IPS-15b (cell line): Measurements from ENCODE around the gene SPON2.

Experiments
- H3K27me3 ChIP-seq: one replicate; pipeline ENCODE4 v1.6.1; 2013; ENCODE audit warnings: low read length; ENCODE audit not compliant: control insufficient read depth, insufficient read depth
- H3K36me3 ChIP-seq: one replicate; pipeline ENCODE4 v1.6.1; 2013; ENCODE audit warnings: low read length; ENCODE audit not compliant: control insufficient read depth, insufficient read depth
- H3K4me1 ChIP-seq: one replicate; pipeline ENCODE4 v1.6.1; 2013; ENCODE audit warnings: mild to moderate bottlenecking, low read length; ENCODE audit not compliant: control insufficient read depth, insufficient read depth
- H3K4me3 ChIP-seq: one replicate; pipeline ENCODE4 v1.5.1; 2013; ENCODE audit warnings: low read depth, low read length
- H3K9ac ChIP-seq: one replicate; pipeline ENCODE4 v1.6.1; 2013; ENCODE audit warnings: low read depth, mild to moderate bottlenecking, low read length
- H3K9me3 ChIP-seq: one replicate; pipeline ENCODE4 v1.6.1; 2013; ENCODE audit warnings: mild to moderate bottlenecking, low read length; ENCODE audit not compliant: control insufficient read depth, insufficient read depth

Gene SPON2

DNA sequence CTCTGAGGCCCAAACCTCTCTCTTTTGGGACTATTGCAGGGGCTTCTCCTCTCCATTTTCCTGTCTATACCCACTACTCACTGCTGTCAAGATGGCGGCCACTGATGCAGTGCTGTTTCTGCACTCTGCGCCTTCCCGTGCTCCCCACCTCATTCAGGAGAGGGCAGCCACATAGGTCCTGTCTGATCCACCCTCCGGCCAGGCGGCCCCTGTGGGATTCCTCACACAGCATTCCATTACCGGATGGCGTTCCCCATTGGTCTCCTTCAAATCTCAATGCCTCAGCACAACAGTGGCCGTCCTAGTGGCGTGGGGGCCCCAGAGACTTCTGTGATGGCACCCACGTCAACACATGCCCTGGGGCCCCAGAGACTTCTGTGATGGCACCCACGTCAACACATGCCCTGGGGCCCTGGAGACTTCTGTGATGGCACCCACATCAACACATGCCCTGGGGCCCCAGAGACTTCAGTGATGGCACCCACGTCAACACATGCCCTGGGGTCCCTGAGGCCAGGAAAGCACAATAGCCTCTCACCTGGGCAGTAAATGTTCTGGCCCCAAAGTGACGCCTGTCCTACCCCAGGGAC lies 7.3 kb downstream of the SPON2 start:
- Histone ChIP-seq H3K4me3 (no peak overlapping the region), H3K4me1 (no peaks in the 10 kb centered on the region), H3K9ac (no peak overlapping the region), H3K9me3 (no peaks in the 10 kb centered on the region), H3K27me3 (peaks cover 26% of the 10 kb centered on the region), H3K36me3 (peaks cover 2% of the 10 kb centered on the region)

DNA sequence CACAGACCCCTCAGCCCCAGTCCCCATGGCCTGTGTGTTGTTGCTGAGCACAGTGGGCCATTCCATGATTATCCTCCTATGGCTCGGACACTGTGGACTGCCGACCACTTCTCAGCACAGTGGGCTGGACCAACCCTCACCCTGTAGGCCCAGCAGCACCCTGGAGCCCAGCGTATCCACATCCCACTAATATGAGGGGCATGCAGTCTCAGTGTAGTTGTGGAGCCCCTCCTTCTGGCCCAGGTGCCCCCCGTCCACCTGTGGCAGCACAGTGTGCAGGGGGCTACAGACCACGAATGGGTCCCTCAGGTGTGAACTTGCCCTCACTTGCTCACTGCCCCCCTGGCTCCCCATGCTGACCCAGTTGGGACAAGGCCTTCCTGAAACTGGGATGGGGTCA lies 7.9 kb downstream of the SPON2 start:
- Histone ChIP-seq H3K36me3 (no peaks in the 10 kb centered on the region), H3K4me1 (no peaks in the 10 kb centered on the region), H3K27me3 (peaks cover 20% of the 10 kb centered on the region), H3K9ac (no peak overlapping the region), H3K4me3 (no peak overlapping the region), H3K9me3 (no peaks in the 10 kb centered on the region)

DNA sequence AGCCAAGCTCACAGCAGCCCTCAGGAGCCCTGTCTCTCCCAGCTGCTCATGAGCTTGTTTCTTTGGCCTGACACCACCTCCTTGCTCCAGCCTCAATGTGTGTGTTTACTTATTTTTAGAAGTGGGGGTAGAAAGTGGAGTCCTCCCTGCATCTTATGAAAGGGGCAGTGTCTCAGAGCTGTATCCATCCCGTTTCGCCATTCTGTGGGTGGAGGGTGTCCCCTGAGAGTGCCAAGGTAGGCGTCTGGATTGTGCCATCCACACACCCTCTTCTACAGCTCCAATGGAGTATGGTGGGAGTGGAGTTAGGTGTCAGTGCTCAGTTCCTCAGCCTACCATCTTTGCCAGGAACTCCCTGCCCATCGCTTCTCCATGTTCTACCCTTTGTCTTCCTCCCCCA lies 8.3 kb downstream of the SPON2 start:
- H3K36me3 ChIP-seq: no peaks in the 10 kb centered on the region
- H3K27me3 ChIP-seq: peaks cover 16% of the 10 kb centered on the region
- no peak overlapping the region for H3K9ac ChIP-seq
- no peak overlapping the region for H3K4me3 ChIP-seq
- no peaks in the 10 kb centered on the region for H3K4me1 ChIP-seq
- H3K9me3 ChIP-seq: no peaks in the 10 kb centered on the region

DNA sequence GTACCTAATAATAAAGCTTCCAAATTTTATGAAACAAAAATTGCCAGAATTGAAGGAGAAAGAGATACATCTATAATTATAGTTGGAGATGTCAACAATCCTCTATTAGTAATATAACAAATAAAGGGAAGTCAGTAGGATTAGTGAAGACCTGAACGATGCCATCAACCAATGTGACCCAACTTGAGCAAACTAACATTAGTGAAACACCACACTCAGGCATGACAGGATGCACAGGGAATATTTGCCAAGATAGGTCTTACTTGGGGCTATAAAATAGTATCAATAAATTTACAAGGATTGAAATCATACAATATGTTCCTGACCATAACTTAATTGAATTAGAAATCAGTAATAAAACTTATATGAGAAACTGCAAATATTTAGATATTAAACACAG lies 12.0 kb downstream of the SPON2 start:
- no peak overlapping the region for H3K9ac ChIP-seq
- H3K27me3 ChIP-seq: peaks cover 2% of the 10 kb centered on the region

DNA sequence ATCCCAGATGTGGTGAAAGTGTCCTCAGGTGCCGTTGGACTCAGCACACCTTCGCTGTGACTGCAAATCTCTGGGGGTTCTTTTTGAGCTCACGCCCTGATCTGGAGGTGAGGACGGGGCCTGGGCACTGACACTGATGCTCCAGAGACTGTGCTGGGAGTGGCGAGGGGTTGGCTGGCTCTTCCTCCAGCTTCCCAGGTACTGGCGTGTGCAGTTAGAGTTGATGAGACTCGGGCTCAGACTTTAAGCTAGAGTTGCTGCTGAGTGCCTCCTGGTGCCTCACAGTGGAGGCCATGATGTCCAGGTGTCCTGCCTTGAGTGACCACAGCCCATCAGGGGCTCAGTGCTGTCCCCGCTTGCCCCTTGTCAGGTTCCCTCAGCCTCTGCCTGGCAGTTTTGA lies 16.3 kb downstream of the SPON2 start:
- no peaks in the 10 kb centered on the region for H3K4me1 ChIP-seq
- no peak overlapping the region for H3K9ac ChIP-seq
- no peaks in the 10 kb centered on the region for H3K27me3 ChIP-seq
- no peaks in the 10 kb centered on the region for H3K9me3 ChIP-seq
- H3K4me3 ChIP-seq: no peak overlapping the region
- H3K36me3 ChIP-seq: no peaks in the 10 kb centered on the region

More for the DNA sequence above, 12.0 kb downstream of the SPON2 start:
- no peaks in the 10 kb centered on the region for H3K4me1 ChIP-seq
- H3K4me3 ChIP-seq: no peak overlapping the region
- no peaks in the 10 kb centered on the region for H3K9me3 ChIP-seq
- H3K36me3 ChIP-seq: no peaks in the 10 kb centered on the region

DNA sequence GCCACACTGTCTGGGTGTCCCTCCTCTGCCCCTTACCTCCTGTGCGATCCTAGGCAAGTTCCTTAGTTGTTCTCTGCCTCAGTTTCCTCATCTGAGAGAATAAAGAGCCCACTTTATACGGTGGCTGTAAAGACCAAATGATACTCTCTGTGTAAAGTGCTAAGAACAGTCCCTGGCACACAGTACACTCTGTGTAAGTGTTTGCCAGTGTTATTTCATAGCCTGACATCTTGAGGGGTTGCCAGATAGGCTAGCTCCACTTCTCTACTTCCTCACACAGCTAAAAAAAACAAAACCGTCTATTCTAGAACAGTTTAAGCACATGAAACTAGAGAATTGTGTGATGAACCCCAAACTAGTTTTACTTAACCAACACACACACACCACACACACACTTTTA lies 17.1 kb downstream of the SPON2 start:
- H3K4me3 ChIP-seq: no peak overlapping the region
- no peak overlapping the region for H3K9ac ChIP-seq
- H3K27me3 ChIP-seq: no peaks in the 10 kb centered on the region
- no peaks in the 10 kb centered on the region for H3K4me1 ChIP-seq
- H3K36me3 ChIP-seq: no peaks in the 10 kb centered on the region
- H3K9me3 ChIP-seq: no peaks in the 10 kb centered on the region

DNA sequence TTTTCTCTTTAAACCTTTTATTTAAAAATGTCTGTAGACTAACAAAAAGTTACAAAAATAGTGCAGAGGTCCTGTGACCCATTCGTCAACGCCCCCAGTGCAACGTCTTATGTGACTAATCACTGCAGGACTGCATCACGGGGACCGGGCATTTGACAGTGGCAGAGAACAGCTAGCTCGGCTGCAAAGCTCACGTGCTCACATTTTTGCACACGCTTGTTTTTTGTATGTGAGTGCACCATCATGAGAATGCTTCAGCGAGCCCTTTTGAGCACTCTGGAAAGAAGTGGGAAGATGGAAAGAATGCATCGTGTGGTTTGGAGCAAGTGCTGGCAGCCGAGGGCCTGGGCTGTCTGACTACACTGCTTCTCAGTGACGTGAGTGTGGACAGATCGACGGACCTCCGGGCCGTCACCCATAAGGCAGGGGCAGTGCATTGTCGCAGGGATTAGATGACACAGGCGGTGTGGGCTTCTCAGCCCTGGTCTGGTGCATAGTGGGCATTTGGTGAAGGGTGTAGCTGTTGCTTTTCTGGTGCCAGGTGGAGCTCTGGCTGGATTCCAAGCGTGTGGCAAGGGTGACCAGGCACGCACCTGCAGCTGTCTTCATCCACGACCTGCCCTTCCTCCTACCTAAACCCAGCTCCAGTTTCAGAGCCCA lies 17.7 kb downstream of the SPON2 start:
- no peaks in the 10 kb centered on the region for H3K9me3 ChIP-seq
- no peaks in the 10 kb centered on the region for H3K27me3 ChIP-seq
- H3K36me3 ChIP-seq: no peaks in the 10 kb centered on the region
- H3K9ac ChIP-seq: no peak overlapping the region
- no peak overlapping the region for H3K4me3 ChIP-seq
- no peaks in the 10 kb centered on the region for H3K4me1 ChIP-seq

DNA sequence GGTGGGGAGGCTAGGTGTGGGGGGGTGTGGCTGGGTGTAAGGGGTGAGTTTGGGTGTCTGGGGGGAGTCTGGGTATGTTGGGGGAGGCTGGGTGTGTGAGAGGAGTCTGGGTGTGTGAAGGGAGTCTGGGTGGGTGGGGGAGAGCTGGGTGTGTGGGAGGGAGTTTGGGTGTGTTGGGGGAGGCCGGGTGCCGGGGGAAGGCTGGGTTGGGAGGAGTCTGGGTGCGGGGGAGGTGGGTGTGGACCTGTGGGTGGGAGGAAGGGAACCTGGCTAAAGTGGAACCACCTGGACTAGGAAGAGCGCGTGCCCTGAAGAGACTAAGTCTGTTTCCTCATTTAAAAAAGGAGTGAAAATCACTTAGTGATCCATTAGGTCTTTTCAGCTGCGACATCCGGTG lies 18.3 kb downstream of the SPON2 start:
- no peaks in the 10 kb centered on the region for H3K36me3 ChIP-seq
- H3K27me3 ChIP-seq: no peaks in the 10 kb centered on the region
- H3K4me1 ChIP-seq: no peaks in the 10 kb centered on the region
- H3K9me3 ChIP-seq: no peaks in the 10 kb centered on the region
- no peak overlapping the region for H3K4me3 ChIP-seq
- H3K9ac ChIP-seq: no peak overlapping the region

DNA sequence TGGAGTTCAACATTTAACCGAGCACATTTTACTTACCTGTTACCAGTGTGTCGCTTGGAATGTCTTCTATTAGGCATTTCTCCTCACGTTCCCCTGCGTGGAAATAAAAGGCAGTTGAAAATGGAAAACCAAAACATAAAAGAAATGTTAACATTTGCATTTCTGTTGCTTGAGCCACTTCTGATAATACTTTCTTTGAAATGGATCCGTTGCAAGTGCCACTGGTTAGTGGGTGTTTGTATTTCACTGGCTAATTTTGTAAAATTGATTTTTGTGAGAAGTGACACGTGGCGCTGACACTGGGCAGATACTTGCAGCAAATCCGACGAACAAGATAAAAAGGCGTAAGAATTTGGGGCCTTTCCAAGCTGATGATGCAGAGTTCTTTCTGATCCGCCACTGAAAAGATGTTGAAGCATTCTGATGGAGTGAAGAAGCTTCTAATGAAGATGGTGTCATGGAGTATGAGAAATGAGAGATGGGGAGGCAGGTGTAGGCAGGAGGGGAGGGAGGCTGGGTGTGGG lies 18.8 kb downstream of the SPON2 start:
- H3K36me3 ChIP-seq: no peaks in the 10 kb centered on the region
- H3K27me3 ChIP-seq: no peaks in the 10 kb centered on the region
- no peaks in the 10 kb centered on the region for H3K9me3 ChIP-seq
- no peak overlapping the region for H3K9ac ChIP-seq
- no peak overlapping the region for H3K4me3 ChIP-seq
- no peaks in the 10 kb centered on the region for H3K4me1 ChIP-seq

DNA sequence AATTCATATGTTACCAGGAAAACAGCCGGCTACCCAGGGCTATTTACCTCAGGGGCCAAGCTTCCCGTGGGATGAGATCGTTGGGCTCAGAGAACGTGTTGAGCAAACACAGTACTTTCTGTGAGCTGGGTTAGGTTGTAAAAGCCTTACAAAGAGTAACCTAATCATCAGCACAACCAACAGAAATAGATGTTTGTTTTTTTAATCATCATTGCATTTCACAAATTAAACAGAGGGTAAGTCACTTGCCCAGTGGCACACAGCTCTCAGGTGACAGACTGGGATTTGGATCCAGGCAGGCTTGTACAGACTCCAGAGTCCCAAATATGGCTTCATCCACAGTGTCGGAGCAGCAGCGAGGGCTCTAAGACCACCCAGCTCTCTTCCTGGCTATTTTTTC lies 20.1 kb downstream of the SPON2 start:
- Histone ChIP-seq H3K36me3 (no peaks in the 10 kb centered on the region), H3K4me1 (no peaks in the 10 kb centered on the region), H3K27me3 (no peaks in the 10 kb centered on the region), H3K9ac (no peak overlapping the region), H3K9me3 (no peaks in the 10 kb centered on the region), H3K4me3 (no peak overlapping the region)

DNA sequence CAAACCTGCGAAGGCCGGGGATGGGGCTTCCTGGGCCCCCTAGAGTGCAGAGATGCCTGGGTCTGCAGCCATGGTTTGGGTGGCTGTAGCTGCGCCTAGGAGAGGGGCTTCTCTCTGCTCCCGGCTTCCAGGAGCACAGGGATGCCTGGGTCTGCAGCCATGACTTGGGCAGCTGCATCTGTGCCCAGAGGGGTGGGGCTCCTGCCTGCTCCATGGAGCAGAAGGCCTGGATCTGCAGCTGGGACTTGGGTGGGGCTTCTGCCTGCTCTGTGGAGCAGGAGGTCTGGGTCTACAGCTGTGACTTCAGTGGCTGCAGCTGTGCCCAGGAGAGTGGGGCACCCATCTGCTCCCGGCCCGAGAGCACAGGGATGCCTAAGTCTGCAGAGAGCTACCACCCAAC lies 20.8 kb downstream of the SPON2 start:
- no peaks in the 10 kb centered on the region for H3K9me3 ChIP-seq
- no peak overlapping the region for H3K4me3 ChIP-seq
- H3K9ac ChIP-seq: no peak overlapping the region
- no peaks in the 10 kb centered on the region for H3K4me1 ChIP-seq
- no peaks in the 10 kb centered on the region for H3K36me3 ChIP-seq
- H3K27me3 ChIP-seq: no peaks in the 10 kb centered on the region

DNA sequence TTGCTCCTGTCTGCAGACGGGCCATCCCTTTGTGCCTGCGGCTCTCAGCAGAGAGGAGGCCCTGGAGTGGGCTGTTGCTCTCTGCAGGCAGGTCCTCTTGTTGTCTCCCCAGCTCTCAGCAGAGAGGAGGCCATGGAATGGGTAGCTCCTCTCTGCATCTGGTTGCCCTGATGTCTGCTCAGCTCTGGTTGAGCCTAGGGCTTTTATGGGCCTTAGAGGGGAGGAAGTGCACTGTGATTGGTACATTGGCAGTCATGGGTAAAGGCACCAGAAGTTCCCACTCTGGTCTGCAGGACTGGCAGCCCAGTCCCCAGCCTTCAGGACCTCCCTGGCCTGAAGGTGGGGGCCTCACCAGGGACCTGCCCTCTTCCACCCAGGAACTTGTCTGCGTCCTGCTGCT lies 21.5 kb downstream of the SPON2 start:
- Histone ChIP-seq H3K27me3 (no peaks in the 10 kb centered on the region), H3K4me1 (no peaks in the 10 kb centered on the region), H3K4me3 (no peak overlapping the region), H3K9me3 (no peaks in the 10 kb centered on the region), H3K9ac (no peak overlapping the region), H3K36me3 (no peaks in the 10 kb centered on the region)
